ENCODE results near the gene PROKR1. TPM values are rescaled to one million over a fixed set of nuclear protein-coding genes. Genes with fewer than 3 reads are reported as not detected.
"Not testable (repeated sequence)": the region's sequence is repeated elsewhere in the genome, so short reads cannot be mapped to it uniquely, and the experiment has no call there.

PROKR1 gene
- total RNA-seq: 0.09 and 0.12 TPM in 2 replicates
- long read RNA-seq: 0 reads

GRCh38 chr2:68643011-68643873, at the start of gene PROKR1:
Gene PROKR1 (plus strand): TSS chr2:68643579. CDS start chr2:68645822, 2,243 bp downstream.
- Mint-ChIP-seq H3K4me3 (ENCODE audit: low read depth) (peak within 1 kb of the TSS; percentile 64), H3K27ac (no peak within 1 kb of the TSS), H3K36me3 (ENCODE audit: insufficient read depth) (peaks cover 2% of the 10 kb centered on the region), H3K9me3 (ENCODE audit: low read depth) (peaks cover 10% of the 10 kb centered on the region), H3K4me1 (ENCODE audit: low read depth) (no peaks in the 10 kb centered on the region), H3K27me3 (peaks cover 58% of the 10 kb centered on the region)
- peak; percentile 52 for DNase-seq (ENCODE audit: low spot score, unreplicated experiment)
- no peak for TF ChIP-seq CTCF (IDR thresholded peaks at IDR 0.05; ENCODE audit: unreplicated experiment)

GRCh38 chr2:68594041-68594440, 49.3 kb upstream of the PROKR1 start:
- TF ChIP-seq CTCF (IDR thresholded peaks at IDR 0.05; ENCODE audit: unreplicated experiment): no peak
- H3K4me3 Mint-ChIP-seq (ENCODE audit: low read depth): no peak overlapping the region
- H3K27me3 Mint-ChIP-seq: no peaks in the 10 kb centered on the region
- H3K4me1 Mint-ChIP-seq (ENCODE audit: low read depth): peaks cover 12% of the 10 kb centered on the region
- H3K36me3 Mint-ChIP-seq (ENCODE audit: insufficient read depth): peaks cover 1% of the 10 kb centered on the region
- H3K27ac Mint-ChIP-seq: no peak overlapping the region
- peaks cover 5% of the 10 kb centered on the region for H3K9me3 Mint-ChIP-seq (ENCODE audit: low read depth)
- DNase-seq (ENCODE audit: low spot score, unreplicated experiment): no peak

GRCh38 chr2:68594674-68595492, 48.5 kb upstream of the PROKR1 start:
- H3K4me1 Mint-ChIP-seq (ENCODE audit: low read depth): peaks cover 12% of the 10 kb centered on the region
- H3K36me3 Mint-ChIP-seq (ENCODE audit: insufficient read depth): peaks cover 1% of the 10 kb centered on the region
- H3K4me3 Mint-ChIP-seq (ENCODE audit: low read depth): no peak overlapping the region
- no peak overlapping the region for H3K27ac Mint-ChIP-seq
- peak; percentile 72 for TF ChIP-seq CTCF (IDR thresholded peaks at IDR 0.05; ENCODE audit: unreplicated experiment)
- H3K27me3 Mint-ChIP-seq: no peaks in the 10 kb centered on the region
- no peak for DNase-seq (ENCODE audit: low spot score, unreplicated experiment)
- H3K9me3 Mint-ChIP-seq (ENCODE audit: low read depth): peaks cover 14% of the 10 kb centered on the region

GRCh38 chr2:68595493-68595785, 47.9 kb upstream of the PROKR1 start:
- not testable (repeated sequence) for H3K4me3 Mint-ChIP-seq (ENCODE audit: low read depth); DNase-seq (ENCODE audit: low spot score, unreplicated experiment); H3K36me3 Mint-ChIP-seq (ENCODE audit: insufficient read depth); H3K27me3 Mint-ChIP-seq; H3K27ac Mint-ChIP-seq
- peaks cover 12% of the 10 kb centered on the region for H3K4me1 Mint-ChIP-seq (ENCODE audit: low read depth)
- peaks cover 19% of the 10 kb centered on the region for H3K9me3 Mint-ChIP-seq (ENCODE audit: low read depth)

GRCh38 chr2:68600495-68600894, 42.9 kb upstream of the PROKR1 start:
- not testable (repeated sequence) for H3K36me3 Mint-ChIP-seq (ENCODE audit: insufficient read depth); H3K27me3 Mint-ChIP-seq; H3K27ac Mint-ChIP-seq; H3K4me3 Mint-ChIP-seq (ENCODE audit: low read depth); DNase-seq (ENCODE audit: low spot score, unreplicated experiment); H3K4me1 Mint-ChIP-seq (ENCODE audit: low read depth)
- H3K9me3 Mint-ChIP-seq (ENCODE audit: low read depth): peaks cover 34% of the 10 kb centered on the region

GRCh38 chr2:68603059-68603458, 40.3 kb upstream of the PROKR1 start:
- no peak for TF ChIP-seq CTCF (IDR thresholded peaks at IDR 0.05; ENCODE audit: unreplicated experiment)

More at GRCh38 chr2:68603059-68603458, 40.3 kb upstream of the PROKR1 start:
- Mint-ChIP-seq H3K4me1 (ENCODE audit: low read depth) (no peaks in the 10 kb centered on the region), H3K4me3 (ENCODE audit: low read depth) (no peak overlapping the region), H3K9me3 (ENCODE audit: low read depth) (peaks cover 29% of the 10 kb centered on the region), H3K36me3 (ENCODE audit: insufficient read depth) (no peaks in the 10 kb centered on the region), H3K27me3 (no peaks in the 10 kb centered on the region), H3K27ac (no peak overlapping the region)
- no peak for DNase-seq (ENCODE audit: low spot score, unreplicated experiment)
